ENCODE measurements around the gene HIVEP3. TPM values are rescaled to one million over a fixed set of nuclear protein-coding genes. Genes with fewer than 3 reads are reported as not detected.

Gene HIVEP3
- total RNA-seq, 1 donor = 1.8 TPM

DNA sequence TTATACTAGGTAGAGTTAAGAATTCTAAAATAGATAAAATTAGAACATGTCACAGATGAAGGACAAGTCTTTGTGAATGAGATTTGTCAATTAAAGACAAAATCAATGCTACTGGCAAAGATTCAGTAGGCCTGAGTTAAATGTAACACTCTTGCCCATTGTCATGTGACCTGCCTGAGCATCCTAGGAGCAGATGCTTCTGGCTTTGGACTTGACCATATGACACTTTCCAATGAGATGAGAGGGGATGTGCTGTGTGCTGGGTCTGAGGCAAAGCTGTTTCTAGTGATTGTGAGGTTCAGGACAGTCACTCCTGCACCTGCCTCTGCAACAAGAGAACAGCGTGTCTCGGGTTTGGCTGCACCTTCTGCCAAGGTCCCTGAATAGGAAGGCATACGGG, 144.9 kb downstream of the HIVEP3 start:
- no peaks in the 10 kb centered on the region for H3K27me3 ChIP-seq (ENCODE audit: insufficient read depth, low read length)
- TF ChIP-seq, protein P1, sequence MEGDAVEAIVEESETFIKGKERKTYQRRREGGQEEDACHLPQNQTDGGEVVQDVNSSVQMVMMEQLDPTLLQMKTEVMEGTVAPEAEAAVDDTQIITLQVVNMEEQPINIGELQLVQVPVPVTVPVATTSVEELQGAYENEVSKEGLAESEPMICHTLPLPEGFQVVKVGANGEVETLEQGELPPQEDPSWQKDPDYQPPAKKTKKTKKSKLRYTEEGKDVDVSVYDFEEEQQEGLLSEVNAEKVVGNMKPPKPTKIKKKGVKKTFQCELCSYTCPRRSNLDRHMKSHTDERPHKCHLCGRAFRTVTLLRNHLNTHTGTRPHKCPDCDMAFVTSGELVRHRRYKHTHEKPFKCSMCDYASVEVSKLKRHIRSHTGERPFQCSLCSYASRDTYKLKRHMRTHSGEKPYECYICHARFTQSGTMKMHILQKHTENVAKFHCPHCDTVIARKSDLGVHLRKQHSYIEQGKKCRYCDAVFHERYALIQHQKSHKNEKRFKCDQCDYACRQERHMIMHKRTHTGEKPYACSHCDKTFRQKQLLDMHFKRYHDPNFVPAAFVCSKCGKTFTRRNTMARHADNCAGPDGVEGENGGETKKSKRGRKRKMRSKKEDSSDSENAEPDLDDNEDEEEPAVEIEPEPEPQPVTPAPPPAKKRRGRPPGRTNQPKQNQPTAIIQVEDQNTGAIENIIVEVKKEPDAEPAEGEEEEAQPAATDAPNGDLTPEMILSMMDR (IDR thresholded peaks at IDR 0.05; ENCODE audit: extremely low read depth, low read depth, low read length) = no peak
- no peaks in the 10 kb centered on the region for H3K9me3 ChIP-seq (ENCODE audit: low read depth, low read length)
- no peak overlapping the region for H2AFZ ChIP-seq (ENCODE audit: low read length)
- no peak overlapping the region for H3K4me3 ChIP-seq (ENCODE audit: insufficient read depth, low read length)
- H3K4me2 ChIP-seq (ENCODE audit: insufficient read depth, low read length) = no peak overlapping the region
- H3K27ac ChIP-seq (ENCODE audit: low read depth, low read length) = peak overlapping the region; percentile 54
- H3K4me1 ChIP-seq (ENCODE audit: insufficient read depth, low read length) = peaks cover 28% of the 10 kb centered on the region
- no peaks in the 10 kb centered on the region for H4K20me1 ChIP-seq (ENCODE audit: insufficient read depth, low read length)
- H3K79me2 ChIP-seq (ENCODE audit: insufficient read depth, low read length) = no peaks in the 10 kb centered on the region
- no peak for DNase-seq (ENCODE audit: insufficient read length, low spot score, missing footprints)
- H3K36me3 ChIP-seq (ENCODE audit: insufficient read depth, low read length) = no peaks in the 10 kb centered on the region

DNA sequence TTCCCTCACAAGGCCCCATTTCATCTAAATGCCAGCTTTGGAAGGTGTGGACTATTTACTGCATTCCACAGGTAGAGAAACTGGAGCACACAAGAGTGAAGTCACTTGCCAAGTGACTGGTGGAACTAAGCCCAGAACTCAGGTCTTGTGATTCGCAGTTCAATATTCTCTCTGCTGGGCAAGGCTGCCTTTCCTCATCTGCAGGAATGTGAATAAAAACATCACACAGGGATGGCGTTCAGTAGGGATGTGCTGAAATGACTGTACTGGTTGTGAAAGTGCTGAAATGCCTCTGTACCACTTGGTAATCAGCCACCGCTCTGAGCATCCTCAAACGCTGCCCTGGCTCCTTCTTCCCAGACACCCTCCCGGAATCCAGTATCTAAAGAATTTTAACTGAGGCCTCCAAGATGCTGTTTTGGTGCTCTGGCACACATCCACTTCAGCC, 145.6 kb downstream of the HIVEP3 start:
- Histone ChIP-seq H3K27ac (ENCODE audit: low read depth, low read length) (peak overlapping the region; percentile 54), H3K27me3 (ENCODE audit: insufficient read depth, low read length) (no peaks in the 10 kb centered on the region), H2AFZ (ENCODE audit: low read length) (no peak overlapping the region), H4K20me1 (ENCODE audit: insufficient read depth, low read length) (no peaks in the 10 kb centered on the region), H3K4me3 (ENCODE audit: insufficient read depth, low read length) (no peak overlapping the region), H3K4me1 (ENCODE audit: insufficient read depth, low read length) (peaks cover 28% of the 10 kb centered on the region), H3K9me3 (ENCODE audit: low read depth, low read length) (no peaks in the 10 kb centered on the region), H3K79me2 (ENCODE audit: insufficient read depth, low read length) (no peaks in the 10 kb centered on the region), H3K4me2 (ENCODE audit: insufficient read depth, low read length) (peak overlapping the region; percentile 39), H3K36me3 (ENCODE audit: insufficient read depth, low read length) (no peaks in the 10 kb centered on the region)
- peak; percentile 94 for DNase-seq (ENCODE audit: insufficient read length, low spot score, missing footprints)
- TF ChIP-seq, protein P1 (IDR thresholded peaks at IDR 0.05; ENCODE audit: extremely low read depth, low read depth, low read length) = no peak

DNA sequence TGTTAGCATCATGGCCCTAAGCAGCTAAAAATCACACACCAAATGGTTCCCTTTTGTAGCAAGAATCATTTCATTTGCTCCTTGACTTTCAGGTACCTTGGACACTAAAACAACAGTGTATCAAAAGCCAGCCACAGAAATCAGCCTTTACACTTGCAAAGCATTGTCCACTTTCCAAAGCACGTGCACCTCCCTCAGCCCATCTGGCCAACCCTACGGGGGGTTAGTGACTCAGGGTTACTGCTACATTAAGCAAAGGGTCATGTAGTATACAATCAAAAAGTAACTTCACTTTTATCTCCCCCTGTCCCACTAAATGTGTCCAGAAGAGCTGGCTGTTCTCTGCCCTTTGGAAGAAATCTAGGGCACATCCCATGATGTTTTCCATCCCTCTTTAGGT, 149.7 kb downstream of the HIVEP3 start:
- no peak overlapping the region for H3K27ac ChIP-seq (ENCODE audit: low read depth, low read length)
- H2AFZ ChIP-seq (ENCODE audit: low read length) = no peak overlapping the region
- H3K27me3 ChIP-seq (ENCODE audit: insufficient read depth, low read length) = no peaks in the 10 kb centered on the region
- H4K20me1 ChIP-seq (ENCODE audit: insufficient read depth, low read length) = no peaks in the 10 kb centered on the region
- no peak for DNase-seq (ENCODE audit: insufficient read length, low spot score, missing footprints)
- no peaks in the 10 kb centered on the region for H3K9me3 ChIP-seq (ENCODE audit: low read depth, low read length)
- no peaks in the 10 kb centered on the region for H3K36me3 ChIP-seq (ENCODE audit: insufficient read depth, low read length)
- H3K4me2 ChIP-seq (ENCODE audit: insufficient read depth, low read length) = no peak overlapping the region
- no peak overlapping the region for H3K4me3 ChIP-seq (ENCODE audit: insufficient read depth, low read length)
- TF ChIP-seq, protein P1 (IDR thresholded peaks at IDR 0.05; ENCODE audit: extremely low read depth, low read depth, low read length) = no peak
- no peaks in the 10 kb centered on the region for H3K79me2 ChIP-seq (ENCODE audit: insufficient read depth, low read length)
- peaks cover 27% of the 10 kb centered on the region for H3K4me1 ChIP-seq (ENCODE audit: insufficient read depth, low read length)

DNA sequence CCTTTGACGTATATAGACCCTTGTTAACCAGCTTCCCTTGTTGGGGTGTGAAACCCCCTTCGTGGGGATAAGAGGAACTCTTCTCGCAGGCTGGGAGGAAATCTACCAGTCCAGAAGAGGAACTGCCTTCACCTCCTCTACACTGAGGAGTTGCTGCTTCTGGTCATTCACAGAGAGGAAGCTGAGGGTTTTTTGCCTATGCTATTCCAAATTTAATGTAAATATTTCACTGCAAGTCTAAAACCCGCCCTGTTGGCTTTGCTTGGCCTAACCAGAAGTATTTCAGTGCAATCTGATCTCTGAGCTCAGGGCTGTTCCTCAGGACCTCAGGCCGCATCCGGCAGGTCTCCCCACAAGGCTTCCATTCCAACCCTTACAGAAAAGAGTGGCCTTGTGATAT, 150.1 kb downstream of the HIVEP3 start:
- Histone ChIP-seq H3K27me3 (ENCODE audit: insufficient read depth, low read length) (no peaks in the 10 kb centered on the region), H4K20me1 (ENCODE audit: insufficient read depth, low read length) (no peaks in the 10 kb centered on the region), H3K4me1 (ENCODE audit: insufficient read depth, low read length) (peaks cover 22% of the 10 kb centered on the region), H3K4me2 (ENCODE audit: insufficient read depth, low read length) (no peak overlapping the region), H3K9me3 (ENCODE audit: low read depth, low read length) (no peaks in the 10 kb centered on the region), H3K4me3 (ENCODE audit: insufficient read depth, low read length) (no peak overlapping the region), H2AFZ (ENCODE audit: low read length) (no peak overlapping the region), H3K36me3 (ENCODE audit: insufficient read depth, low read length) (no peaks in the 10 kb centered on the region), H3K27ac (ENCODE audit: low read depth, low read length) (no peak overlapping the region), H3K79me2 (ENCODE audit: insufficient read depth, low read length) (no peaks in the 10 kb centered on the region)
- TF ChIP-seq, protein P1 (IDR thresholded peaks at IDR 0.05; ENCODE audit: extremely low read depth, low read depth, low read length) = no peak
- no peak for DNase-seq (ENCODE audit: insufficient read length, low spot score, missing footprints)

All from osteoblast (primary cell).